Body of pancreas (tissue), 4 donors: ENCODE measurements around the gene HIBADH.

Source experiments
- POLR2A ChIP-seq, 3 donors: fragments of 450-650 bp; IDR thresholded peaks; one replicate each; pipeline ENCODE4 v1.6.1; 2016; ENCODE audit warnings: antibody characterized with exemption in 3 of 3, mild to moderate bottlenecking in 2 of 3
- TF ChIP-seq, protein P1 (sequence below), 7 experiments: fragments of 450-650 bp in 4 of 7; fragments of 200-600 bp in 3 of 7; sonication (generic) in 3 of 7; IDR thresholded peaks; one replicate each; pipeline ENCODE4 v1.5.1; 2016 to 2019; ENCODE audit warnings: antibody characterized with exemption in 7 of 7

DNA sequence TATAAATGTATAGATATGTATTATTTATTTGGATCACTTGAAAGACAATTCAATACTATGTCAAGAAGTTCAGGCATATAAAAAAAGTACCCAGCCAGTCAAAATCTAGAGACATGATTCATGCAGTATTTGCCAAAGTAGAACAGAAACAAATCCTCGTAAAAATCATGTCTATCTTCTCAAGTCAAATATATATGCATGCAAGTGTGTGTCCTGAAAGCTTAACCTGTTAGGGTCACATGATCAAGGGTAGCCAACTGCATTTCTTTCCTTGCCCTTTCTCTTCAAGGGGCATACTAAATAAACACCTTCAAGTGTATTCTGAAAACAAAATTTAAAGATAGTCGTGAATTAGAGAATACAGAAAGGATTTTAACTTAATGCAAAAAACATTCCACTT is 107.0 kb downstream of the HIBADH start:
- TF ChIP-seq, protein P1, sequence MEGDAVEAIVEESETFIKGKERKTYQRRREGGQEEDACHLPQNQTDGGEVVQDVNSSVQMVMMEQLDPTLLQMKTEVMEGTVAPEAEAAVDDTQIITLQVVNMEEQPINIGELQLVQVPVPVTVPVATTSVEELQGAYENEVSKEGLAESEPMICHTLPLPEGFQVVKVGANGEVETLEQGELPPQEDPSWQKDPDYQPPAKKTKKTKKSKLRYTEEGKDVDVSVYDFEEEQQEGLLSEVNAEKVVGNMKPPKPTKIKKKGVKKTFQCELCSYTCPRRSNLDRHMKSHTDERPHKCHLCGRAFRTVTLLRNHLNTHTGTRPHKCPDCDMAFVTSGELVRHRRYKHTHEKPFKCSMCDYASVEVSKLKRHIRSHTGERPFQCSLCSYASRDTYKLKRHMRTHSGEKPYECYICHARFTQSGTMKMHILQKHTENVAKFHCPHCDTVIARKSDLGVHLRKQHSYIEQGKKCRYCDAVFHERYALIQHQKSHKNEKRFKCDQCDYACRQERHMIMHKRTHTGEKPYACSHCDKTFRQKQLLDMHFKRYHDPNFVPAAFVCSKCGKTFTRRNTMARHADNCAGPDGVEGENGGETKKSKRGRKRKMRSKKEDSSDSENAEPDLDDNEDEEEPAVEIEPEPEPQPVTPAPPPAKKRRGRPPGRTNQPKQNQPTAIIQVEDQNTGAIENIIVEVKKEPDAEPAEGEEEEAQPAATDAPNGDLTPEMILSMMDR (IDR thresholded peaks at IDR 0.05): no peak
- no peak for TF ChIP-seq POLR2A (IDR thresholded peaks at IDR 0.05)
